GM19397 (cell line): ENCODE measurements around the gene MC4R.

Source experiments
- ATAC-seq: cut with Tn5 transposase; IDR thresholded peaks from one replicate; pipeline ENCODE4 v1.9.1; 2021; ENCODE audit warnings: mild to moderate bottlenecking, moderate library complexity; ENCODE audit not compliant: unreplicated experiment

Gene MC4R

DNA sequence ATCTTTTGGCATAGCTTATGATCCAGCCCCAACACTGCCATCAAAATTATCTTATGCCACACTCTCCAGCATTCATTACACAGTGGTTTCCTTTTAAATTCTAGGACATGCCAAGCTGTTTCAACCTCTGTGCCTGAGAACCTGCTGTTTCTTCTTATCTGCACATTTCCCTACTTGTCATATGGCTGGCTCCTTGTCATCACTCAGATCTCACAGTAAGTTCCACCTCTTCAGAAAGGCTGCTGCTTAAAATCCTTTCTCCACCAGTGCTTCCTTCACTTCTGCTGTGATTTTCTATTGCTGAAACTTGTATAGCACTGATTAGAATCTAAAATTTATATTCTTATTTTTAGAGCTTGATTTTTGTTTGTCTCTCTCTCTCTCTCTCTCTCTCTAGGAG lies 43.4 kb downstream of the MC4R start:
- no peak for ATAC-seq

- ATAC-seq = no peak
Measured at GRCh38 chr18:60327880-60328279, 44.7 kb downstream of the MC4R start.

- no peak for ATAC-seq
Measured at GRCh38 chr18:60322591-60322990, 50.0 kb downstream of the MC4R start.
